GM12801 (cell line): ENCODE data around the gene C2orf81.

ENCODE experiments used
- TF ChIP-seq, protein P1 (sequence below): IDR thresholded peaks from one replicate; pipeline ENCODE4 v1.5.1; 2011; ENCODE audit warnings: control low read depth; ENCODE audit not compliant: insufficient read length; ENCODE audit errors: extremely low read depth

The C2orf81 gene

DNA sequence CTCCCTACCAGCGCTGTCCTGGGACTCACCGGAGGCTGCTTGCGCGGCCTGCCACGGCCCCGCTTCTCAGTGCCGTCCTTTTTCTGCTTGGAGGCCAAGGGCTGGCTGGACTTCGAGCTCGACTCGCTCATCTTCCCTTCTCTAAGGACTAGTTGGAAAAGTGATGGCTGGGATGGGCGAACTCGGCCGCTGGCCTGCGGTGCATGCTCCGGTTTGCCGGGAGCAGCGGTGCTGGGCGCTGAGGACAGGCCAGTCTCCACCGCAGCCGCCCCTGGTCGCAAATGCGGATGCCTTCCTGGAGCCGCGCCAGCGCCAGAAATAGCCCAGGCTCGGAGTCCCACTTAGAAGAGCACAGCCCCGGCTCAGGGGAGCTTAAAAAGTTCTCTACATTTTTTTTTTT lies 3.1 kb downstream of the C2orf81 start:
- TF ChIP-seq, protein P1, sequence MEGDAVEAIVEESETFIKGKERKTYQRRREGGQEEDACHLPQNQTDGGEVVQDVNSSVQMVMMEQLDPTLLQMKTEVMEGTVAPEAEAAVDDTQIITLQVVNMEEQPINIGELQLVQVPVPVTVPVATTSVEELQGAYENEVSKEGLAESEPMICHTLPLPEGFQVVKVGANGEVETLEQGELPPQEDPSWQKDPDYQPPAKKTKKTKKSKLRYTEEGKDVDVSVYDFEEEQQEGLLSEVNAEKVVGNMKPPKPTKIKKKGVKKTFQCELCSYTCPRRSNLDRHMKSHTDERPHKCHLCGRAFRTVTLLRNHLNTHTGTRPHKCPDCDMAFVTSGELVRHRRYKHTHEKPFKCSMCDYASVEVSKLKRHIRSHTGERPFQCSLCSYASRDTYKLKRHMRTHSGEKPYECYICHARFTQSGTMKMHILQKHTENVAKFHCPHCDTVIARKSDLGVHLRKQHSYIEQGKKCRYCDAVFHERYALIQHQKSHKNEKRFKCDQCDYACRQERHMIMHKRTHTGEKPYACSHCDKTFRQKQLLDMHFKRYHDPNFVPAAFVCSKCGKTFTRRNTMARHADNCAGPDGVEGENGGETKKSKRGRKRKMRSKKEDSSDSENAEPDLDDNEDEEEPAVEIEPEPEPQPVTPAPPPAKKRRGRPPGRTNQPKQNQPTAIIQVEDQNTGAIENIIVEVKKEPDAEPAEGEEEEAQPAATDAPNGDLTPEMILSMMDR: no peak

DNA sequence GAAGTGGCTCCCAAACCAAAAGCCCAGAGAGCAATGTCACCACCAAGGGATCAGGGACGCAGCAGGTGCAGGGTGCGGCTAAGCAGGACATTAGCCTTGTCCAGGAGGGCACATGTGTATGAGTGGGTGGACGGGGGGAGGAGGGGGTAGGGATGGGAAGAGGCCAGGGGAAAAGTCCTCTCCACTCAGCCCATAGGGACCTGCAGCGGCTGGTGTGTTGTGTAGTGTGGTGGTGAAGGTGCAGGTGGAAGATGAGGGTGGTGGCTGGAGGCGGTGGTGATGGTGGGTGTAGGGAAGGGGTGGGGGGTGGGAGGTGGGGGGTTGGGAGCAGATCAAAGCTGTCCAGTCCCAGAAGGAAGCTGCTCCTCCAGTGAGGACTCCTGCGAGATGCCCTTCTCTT lies 3.7 kb downstream of the C2orf81 start:
- TF ChIP-seq, protein P1: no peak

DNA sequence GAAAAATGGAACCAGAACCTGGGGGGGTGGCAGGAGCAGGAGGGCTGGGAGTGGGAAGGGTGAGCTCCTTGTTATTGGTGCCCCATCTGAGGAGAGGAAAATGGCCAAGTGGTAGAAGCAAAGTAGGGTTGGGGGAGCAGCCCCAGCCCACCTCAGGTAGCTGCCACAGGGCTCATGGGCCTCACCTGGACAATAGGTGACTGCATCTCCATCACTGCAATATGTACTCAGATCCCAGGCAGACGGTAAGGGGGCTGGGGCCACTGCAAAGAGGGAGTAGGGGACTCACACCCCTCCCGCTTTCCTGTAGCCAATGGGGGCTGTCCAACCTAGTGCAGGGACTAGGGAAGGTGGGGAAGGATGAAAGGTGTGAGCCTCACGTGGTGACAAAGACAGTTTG lies 4.2 kb downstream of the C2orf81 start:
- TF ChIP-seq, protein P1: no peak

DNA sequence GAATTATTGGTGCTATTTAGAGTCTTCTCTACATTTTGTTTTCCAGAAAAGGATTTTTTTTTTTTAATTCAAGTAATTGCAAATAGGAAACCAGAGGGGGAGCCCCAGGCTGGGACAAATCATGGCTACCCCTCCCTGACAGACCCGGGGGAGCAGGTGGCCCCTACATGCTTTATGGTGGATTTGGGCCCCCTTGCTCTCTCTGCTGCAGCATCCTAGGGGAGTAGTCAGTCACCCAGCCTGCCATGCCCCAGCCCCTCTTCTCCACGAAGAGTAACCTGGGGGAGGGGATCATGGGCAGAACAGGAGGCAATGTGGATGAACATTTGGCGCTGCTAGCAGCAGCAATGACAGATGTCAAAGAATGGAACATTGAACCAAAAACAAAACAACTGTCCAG lies 4.6 kb downstream of the C2orf81 start:
- TF ChIP-seq, protein P1: no peak

DNA sequence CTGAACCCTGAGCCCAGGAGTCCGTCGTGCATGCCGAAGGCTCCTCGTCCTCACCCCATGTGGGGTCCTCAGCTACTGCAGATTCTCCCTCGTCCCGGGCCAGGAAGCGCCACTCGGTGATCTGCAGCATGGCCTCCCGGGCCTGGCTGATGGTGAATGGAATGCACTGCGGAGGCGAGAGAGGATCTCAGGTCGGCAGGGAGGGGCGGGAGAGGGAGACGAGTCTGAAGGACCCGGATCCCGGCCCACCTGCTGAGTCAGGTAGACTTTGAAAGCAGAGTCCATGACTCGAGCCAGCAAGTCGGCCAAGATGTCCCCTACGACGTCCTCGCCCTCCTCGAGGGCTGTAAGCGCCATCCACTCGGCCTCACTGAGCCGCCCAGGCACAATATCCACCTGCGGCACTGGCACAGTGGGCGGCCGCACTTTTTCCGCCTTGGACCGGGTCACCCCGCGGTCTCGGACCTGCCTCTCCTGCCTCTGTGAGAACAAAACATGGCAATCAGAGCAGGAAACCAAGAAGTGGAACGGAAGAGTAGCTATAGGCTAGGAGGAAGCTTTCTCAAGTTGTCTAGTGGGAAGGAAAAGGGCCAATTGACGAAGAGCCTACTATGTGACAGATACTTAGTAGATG lies 5.5 kb downstream of the C2orf81 start:
- TF ChIP-seq, protein P1: no peak

DNA sequence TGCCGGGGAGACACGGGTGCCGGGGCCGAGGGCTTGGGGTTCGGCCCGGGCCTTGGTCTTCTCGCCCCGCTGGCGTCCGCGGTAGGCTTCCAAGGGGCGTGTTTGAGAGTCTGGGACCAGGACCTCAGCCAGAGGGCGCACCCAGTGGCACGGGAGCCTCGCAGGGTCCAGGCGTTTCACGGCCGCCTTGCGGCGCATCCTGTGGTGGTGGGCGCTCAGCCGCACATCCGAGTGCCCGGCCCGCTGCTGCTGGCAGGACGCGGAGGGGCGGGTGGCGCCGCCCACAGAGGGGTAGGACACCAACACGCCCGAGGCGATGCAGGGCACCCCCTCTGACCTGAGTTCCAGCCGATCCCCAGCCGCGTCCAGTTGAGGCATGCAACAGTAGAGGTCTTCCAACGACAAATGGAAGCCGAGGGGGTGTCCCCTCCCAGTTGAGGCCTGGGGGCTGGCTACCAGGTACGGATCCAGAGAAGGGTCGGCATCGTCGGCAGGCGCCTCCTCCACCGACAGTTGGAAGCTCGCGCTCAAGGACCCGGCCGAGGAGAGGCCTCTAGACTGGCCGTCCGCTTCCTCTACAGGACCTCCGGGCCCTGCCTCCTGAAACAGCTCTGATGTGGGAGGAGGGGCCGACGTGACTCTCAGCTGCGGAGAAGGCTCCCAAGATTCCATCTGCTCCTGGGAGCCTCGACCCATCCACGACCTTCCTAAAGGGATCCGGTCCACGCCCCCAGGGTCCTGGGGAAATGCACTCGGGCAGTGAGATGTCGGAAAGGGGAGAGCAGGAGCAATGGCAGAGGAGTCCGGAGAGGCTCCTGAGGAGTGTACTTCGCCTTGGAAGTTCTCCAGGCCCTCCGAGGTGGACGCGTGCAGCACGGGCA lies 6.3 kb downstream of the C2orf81 start:
- TF ChIP-seq, protein P1: no peak

DNA sequence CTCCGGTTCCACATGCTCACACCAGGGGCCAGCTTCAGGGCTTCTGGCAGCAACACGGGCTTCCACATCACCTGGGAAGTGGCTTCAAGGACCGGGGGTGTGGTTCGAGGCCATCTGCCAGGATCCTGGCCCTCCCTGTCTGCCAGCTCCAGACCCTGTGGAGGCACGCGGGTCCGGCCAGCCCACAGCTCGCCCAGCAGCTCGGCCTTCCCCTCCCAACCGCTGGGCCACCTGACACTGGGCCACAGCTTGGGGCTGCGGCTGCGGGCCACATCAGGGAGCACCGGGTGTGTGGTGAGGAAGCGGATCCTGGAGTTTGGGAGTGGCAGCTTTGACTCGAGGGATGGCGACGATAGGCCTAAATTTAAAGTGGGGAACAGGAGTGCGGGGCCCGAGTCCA lies 7.0 kb downstream of the C2orf81 start:
- TF ChIP-seq, protein P1: no peak
